Panc1 (cell line): ENCODE data around the gene RABGAP1L.

Experiments used
- POLR2AphosphoS5 ChIP-seq: IDR thresholded peaks from 2 replicates; pipeline ENCODE4 v1.6.1; 2012; ENCODE audit warnings: mild to moderate bottlenecking, low read depth, low read length, moderate library complexity
- SIN3A ChIP-seq: IDR thresholded peaks from 2 replicates; pipeline ENCODE4 v1.6.1; 2012; ENCODE audit warnings: low read depth, mild to moderate bottlenecking, low read length, moderate library complexity, borderline replicate concordance; ENCODE audit not compliant: insufficient read depth
- TF ChIP-seq, protein P1 (sequence below): fragments of 450-650 bp; IDR thresholded peaks from 2 replicates; pipeline ENCODE4 v1.5.1; 2017; ENCODE audit warnings: mild to moderate bottlenecking

DNA sequence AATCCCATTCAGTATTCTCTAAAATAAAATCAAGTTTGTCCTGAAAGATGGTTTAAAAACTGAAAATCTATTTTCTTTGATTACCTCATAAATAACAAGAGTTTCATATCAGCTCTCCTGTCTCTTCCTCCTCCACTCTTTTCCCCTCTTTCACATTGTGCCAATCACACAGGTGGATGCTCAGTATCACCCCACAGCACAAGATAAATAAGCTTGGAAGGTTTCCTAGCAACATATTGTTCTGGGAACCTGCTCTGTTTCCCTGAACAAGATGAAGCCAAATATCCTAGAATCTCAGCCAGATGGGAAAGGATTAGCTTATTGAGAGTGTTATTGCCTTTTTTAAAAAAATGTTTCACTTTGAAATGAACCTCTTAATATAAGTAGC lies 794.7 kb downstream of the RABGAP1L start:
- TF ChIP-seq, protein P1, sequence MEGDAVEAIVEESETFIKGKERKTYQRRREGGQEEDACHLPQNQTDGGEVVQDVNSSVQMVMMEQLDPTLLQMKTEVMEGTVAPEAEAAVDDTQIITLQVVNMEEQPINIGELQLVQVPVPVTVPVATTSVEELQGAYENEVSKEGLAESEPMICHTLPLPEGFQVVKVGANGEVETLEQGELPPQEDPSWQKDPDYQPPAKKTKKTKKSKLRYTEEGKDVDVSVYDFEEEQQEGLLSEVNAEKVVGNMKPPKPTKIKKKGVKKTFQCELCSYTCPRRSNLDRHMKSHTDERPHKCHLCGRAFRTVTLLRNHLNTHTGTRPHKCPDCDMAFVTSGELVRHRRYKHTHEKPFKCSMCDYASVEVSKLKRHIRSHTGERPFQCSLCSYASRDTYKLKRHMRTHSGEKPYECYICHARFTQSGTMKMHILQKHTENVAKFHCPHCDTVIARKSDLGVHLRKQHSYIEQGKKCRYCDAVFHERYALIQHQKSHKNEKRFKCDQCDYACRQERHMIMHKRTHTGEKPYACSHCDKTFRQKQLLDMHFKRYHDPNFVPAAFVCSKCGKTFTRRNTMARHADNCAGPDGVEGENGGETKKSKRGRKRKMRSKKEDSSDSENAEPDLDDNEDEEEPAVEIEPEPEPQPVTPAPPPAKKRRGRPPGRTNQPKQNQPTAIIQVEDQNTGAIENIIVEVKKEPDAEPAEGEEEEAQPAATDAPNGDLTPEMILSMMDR, result no peak
- no peak for TF ChIP-seq POLR2AphosphoS5
- no peak for TF ChIP-seq SIN3A
